Adrenal gland (tissue), 12 donors: ENCODE data around the gene SLC6A1. TPM values are rescaled to one million over a fixed set of nuclear protein-coding genes. Genes with fewer than 3 reads are reported as not detected.
"Not testable (repeated sequence)": the region's sequence is repeated elsewhere in the genome, so short reads cannot be mapped to it uniquely, and the experiment has no call there.

Source experiments
- DNase-seq, 7 donors: peaks; one replicate each; pipeline ENCODE4 v3.0.0-alpha.2; 2019 to 2020
- H3K27ac ChIP-seq, 5 donors: fragments of 200-600 bp; sonication (generic) in 4 of 5; 1 replicate in 3 of 5; 2 replicates in 2 of 5; pipeline versions ENCODE4 v1.5.1 to v1.8.0; 2016 to 2020; ENCODE audit warnings: mild to moderate bottlenecking in 1 of 5
- H3K27me3 ChIP-seq: fragments of 200-600 bp; 2 replicates; pipeline ENCODE4 v1.8.0; 2021
- H3K36me3 ChIP-seq, 2 donors: fragments of 200-600 bp; replicated peaks in 1 of 2; 1 replicate in 1 of 2; 2 replicates in 1 of 2; pipeline versions ENCODE4 v1.5.1 to v1.8.0; 2018 to 2022
- H3K4me1 ChIP-seq, 2 donors: fragments of 200-600 bp; replicated peaks in 1 of 2; 1 replicate in 1 of 2; 2 replicates in 1 of 2; pipeline versions ENCODE4 v1.5.1 to v1.8.0; 2018 to 2021
- H3K4me3 ChIP-seq, 4 donors: fragments of 200-600 bp; sonication (generic) in 3 of 4; one replicate each; pipeline ENCODE4 v1.5.1; 2016 to 2018
- H3K9me3 ChIP-seq, 3 donors: fragments of 200-600 bp; sonication (generic) in 1 of 3; replicated peaks in 1 of 3; 1 replicate in 2 of 3; 2 replicates in 1 of 3; pipeline versions ENCODE4 v1.5.1 to v1.8.0; 2016 to 2021
- CTCF ChIP-seq, 6 experiments: fragments of 450-650 bp in 4 of 6; fragments of 200-600 bp in 2 of 6; sonication (generic) in 1 of 6; IDR thresholded peaks; 1 replicate in 5 of 6; 2 replicates in 1 of 6; pipeline versions ENCODE4 v1.5.1 to v1.8.0; 2016 to 2021; ENCODE audit warnings: antibody characterized with exemption in 6 of 6, mild to moderate bottlenecking in 2 of 6, moderate library complexity in 1 of 6
- POLR2A ChIP-seq, 2 donors: fragments of 450-650 bp; IDR thresholded peaks; one replicate each; pipeline ENCODE4 v1.6.1; 2017; ENCODE audit warnings: antibody characterized with exemption in 2 of 2, mild to moderate bottlenecking in 2 of 2, moderate library complexity in 1 of 2
- WGBS, 4 donors: extraction: QIAGEN DNeasy Blood & Tissue Kit in 2 of 4; methylation state at CpG; one replicate each; pipeline versions ENCODE4 v1.1.5 to v1.1.7; 2013 to 2017; 5-methylcytosine and 5-hydroxymethylcytosine counted together
- intact Hi-C, 2 donors: fragments of 100-400 bp; cut with DNase I; formaldehyde crosslinking; loops; one replicate each; pipeline versions ENCODE4 v1.14.1 to v1.15.0; 2022 to 2023
- polyA plus RNA-seq, 3 donors: library from polyadenylated mRNA; stranded (reverse); fragments of 200-250 nt in 2 of 3; fragments of 350-450 nt in 1 of 3; fragmentation: Illumina TruSeq in 1 of 3; extraction: RNeasy Lipid Tissue Mini Kit (QIAGEN cat#74804) in 1 of 3; gene quantifications; one replicate each; pipeline ENCODE4 v1.2.3, GENCODE V29; 2013 to 2014
- total RNA-seq, 9 donors: library from RNA; depleted of rRNA in 4 of 9; stranded (reverse); fragments of >200 nt in 4 of 9; fragments of 120-200 nt in 1 of 9; fragmentation: NEBNext Ultra II Directional in 1 of 9; extraction: Animal tissue kit (Norgen Biotek cat#: 25700) in 1 of 9; gene quantifications; one replicate each; pipeline versions ENCODE4 v1.1.0 to v1.2.4, GENCODE V29; 2013 to 2023
- donor health status: healthy with polysubstance abuse.
- donor health status: Bipolar disorder and iron deficiency.
- donor health status: DM: yes; HTN: yes; CAD: no.
- donor health status: DM: no; HTN: no; CAD: no.
- donor health status: DM: no; HTN: no; CAD: no.
- donor health status: DM: yes; HTN: yes; CAD: no.

Gene SLC6A1
- total and polyA plus RNA-seq, 12 donors: 0.06 to 1.8 (median 0.47) TPM

DNA sequence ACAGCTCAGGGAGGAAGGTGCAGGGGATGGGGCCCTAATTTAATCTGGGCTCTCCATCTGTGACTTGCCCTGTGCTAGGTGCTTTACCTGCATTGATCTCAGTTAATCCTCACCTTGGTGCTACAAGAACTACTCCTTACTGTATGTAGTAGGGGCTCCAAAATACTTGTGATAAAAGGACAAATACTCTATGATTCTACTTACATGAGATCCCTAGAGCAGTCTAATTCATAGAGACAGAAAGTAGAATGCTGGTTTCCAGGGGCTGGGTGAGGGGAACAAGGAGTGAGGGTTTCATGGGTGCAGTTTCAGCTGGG lies 67.2 kb downstream of the SLC6A1 start:
- no peaks in the 10 kb centered on the region for H3K36me3 ChIP-seq
- intact Hi-C loops: loop anchor here (5.0 to 10.0 kb wide), 5 partner anchors 107 to 305 kb away; no protein-coding TSS in a partner anchor
- no peaks in the 10 kb centered on the region for H3K4me1 ChIP-seq
- H3K4me3 ChIP-seq: no peak overlapping the region
- no peaks in the 10 kb centered on the region for H3K9me3 ChIP-seq
- H3K27ac ChIP-seq: no peak overlapping the region
- no peak for DNase-seq
- H3K27me3 ChIP-seq: peaks cover 7% of the 10 kb centered on the region
- TF ChIP-seq POLR2A (IDR thresholded peaks at IDR 0.05): no peak
- TF ChIP-seq CTCF (IDR thresholded peaks at IDR 0.05): peak in 1 of 6 experiments; percentile 7

- intact Hi-C loops: no loop called here
- no peak overlapping the region for H3K4me3 ChIP-seq
- H3K9me3 ChIP-seq: no peaks in the 10 kb centered on the region
- WGBS, 4 donors: 18 to 32% (median 24%) methylated on average over 9 to 35 of the region's 35 CpGs
- TF ChIP-seq CTCF (IDR thresholded peaks at IDR 0.05) (peak; percentile 62 to 83 (median 80)), POLR2A (IDR thresholded peaks at IDR 0.05) (no peak)
- peak; percentile 34 to 73 (median 57) for DNase-seq
- no peak overlapping the region for H3K27ac ChIP-seq
- H3K36me3 ChIP-seq: no peaks in the 10 kb centered on the region
- no peaks in the 10 kb centered on the region for H3K4me1 ChIP-seq
- peaks cover 7% of the 10 kb centered on the region for H3K27me3 ChIP-seq
These were observed 68.1 kb downstream of the SLC6A1 start for GRCh38 chr3:11060500-11061251.

DNA sequence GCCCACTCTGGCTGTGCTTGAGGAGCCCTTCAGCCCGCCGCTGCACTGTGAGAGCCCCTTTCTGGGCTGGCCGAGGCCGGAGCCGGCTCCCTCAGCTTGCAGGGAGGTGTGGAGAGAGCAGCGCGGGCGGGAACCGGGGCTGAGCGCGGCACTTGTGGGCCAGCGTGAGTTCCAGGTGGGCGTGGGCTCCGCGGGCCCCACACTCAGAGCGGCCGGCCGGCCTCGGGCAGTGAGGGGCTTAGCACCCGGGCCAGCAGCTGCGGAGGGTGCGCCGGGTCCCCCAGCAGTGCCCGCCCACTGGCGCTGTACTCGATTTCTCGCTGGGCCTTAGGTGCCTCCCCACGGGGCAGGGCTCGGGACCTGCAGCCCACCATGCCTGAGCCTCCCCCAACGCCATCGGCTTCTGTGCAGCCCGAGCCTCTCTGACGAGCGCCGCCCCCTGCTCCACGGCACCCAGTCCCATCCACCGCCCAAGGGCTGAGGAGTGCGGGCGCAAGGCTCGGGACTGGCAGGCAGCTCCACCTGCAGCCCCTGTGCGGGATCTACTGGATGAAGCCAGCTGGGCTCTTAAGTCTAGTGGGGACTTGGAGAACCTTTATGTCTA lies 68.8 kb downstream of the SLC6A1 start:
- H3K27me3 ChIP-seq, H3K4me3 ChIP-seq, H3K4me1 ChIP-seq, H3K36me3 ChIP-seq, H3K27ac ChIP-seq, DNase-seq, H3K9me3 ChIP-seq, intact Hi-C loops: not testable (repeated sequence)
- 89 to 96% (median 92%) methylated on average over 13 to 41 of the region's 41 CpGs for WGBS, 4 donors

- no peak overlapping the region for H3K4me3 ChIP-seq
- intact Hi-C loops: no loop called here
- WGBS, 4 donors: 75 to 84% (median 81%) methylated on average over 7 of the region's 7 CpGs
- H3K9me3 ChIP-seq: no peaks in the 10 kb centered on the region
- peaks cover 7% of the 10 kb centered on the region for H3K27me3 ChIP-seq
- no peaks in the 10 kb centered on the region for H3K4me1 ChIP-seq
- DNase-seq: no peak
- TF ChIP-seq POLR2A (IDR thresholded peaks at IDR 0.05) (no peak), CTCF (IDR thresholded peaks at IDR 0.05) (no peak)
- no peaks in the 10 kb centered on the region for H3K36me3 ChIP-seq
- no peak overlapping the region for H3K27ac ChIP-seq
These were observed 70.2 kb downstream of the SLC6A1 start for GRCh38 chr3:11062704-11063103.
